Mammary epithelial cell (primary cell): ENCODE results near the gene PYHIN1.

Experiments used
- CTCF ChIP-seq, 2 donors: IDR thresholded peaks in 1 of 2; conservative IDR thresholded peaks in 1 of 2; 2 replicates each; pipeline ENCODE4 v1.5.1; 2011 to 2012; ENCODE audit warnings: inconsistent platforms in 2 of 2, low read length in 2 of 2, mild to moderate bottlenecking in 2 of 2, control low read depth in 1 of 2, low read depth in 1 of 2; ENCODE audit not compliant: insufficient read depth in 1 of 2; ENCODE audit errors: extremely low read depth in 1 of 2
- EZH2 ChIP-seq: IDR thresholded peaks from 2 replicates; pipeline ENCODE4 v1.6.1; 2012; ENCODE audit warnings: low read length, inconsistent platforms, borderline replicate concordance

DNA sequence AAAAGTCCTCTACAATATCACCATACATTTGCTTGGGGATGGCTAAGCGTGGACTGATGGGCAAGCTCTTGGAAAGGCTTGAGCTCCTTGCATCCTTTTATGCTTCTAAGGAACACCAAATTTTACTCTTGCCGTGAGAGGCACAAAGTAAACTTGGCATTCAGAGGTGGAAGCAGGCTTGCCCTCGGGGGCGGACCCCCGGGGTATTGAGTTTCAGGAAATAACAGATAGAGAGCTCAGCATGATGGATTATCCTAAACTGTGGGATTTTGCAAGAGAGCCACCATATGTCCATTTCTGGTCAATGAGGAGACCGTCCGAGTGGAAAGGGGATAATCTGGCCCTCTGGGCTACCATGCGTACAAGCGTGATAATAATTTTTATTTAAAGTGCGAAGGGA lies 92.4 kb downstream of the PYHIN1 start:
- TF ChIP-seq CTCF (conservative IDR thresholded peaks at IDR 0.05 in 1 of 2, IDR thresholded peaks at IDR 0.05 in 1 of 2; ENCODE audit: extremely low read depth in 1 of 2, insufficient read depth in 1 of 2, low read depth in 1 of 2, low read length in 2 of 2): no peak
- TF ChIP-seq EZH2: no peak
